Activated CD8-positive, alpha-beta memory T cell treated with anti-CD3 and anti-CD28 coated beads for 48 hours (primary cell): ENCODE measurements around the gene MCUR1.
A peak's percentile ranks its signal among the peaks of the same experiment; 100 is the strongest.
"Not testable (repeated sequence)": the region's sequence is repeated elsewhere in the genome, so short reads cannot be mapped to it uniquely, and the experiment has no call there.

Source experiments
- DNase-seq, 3 experiments: peaks; one replicate each; pipeline ENCODE4 v3.0.0-alpha.2; 2020; ENCODE audit warnings: low read depth in 2 of 3, low spot score in 2 of 3

MCUR1 gene

DNA sequence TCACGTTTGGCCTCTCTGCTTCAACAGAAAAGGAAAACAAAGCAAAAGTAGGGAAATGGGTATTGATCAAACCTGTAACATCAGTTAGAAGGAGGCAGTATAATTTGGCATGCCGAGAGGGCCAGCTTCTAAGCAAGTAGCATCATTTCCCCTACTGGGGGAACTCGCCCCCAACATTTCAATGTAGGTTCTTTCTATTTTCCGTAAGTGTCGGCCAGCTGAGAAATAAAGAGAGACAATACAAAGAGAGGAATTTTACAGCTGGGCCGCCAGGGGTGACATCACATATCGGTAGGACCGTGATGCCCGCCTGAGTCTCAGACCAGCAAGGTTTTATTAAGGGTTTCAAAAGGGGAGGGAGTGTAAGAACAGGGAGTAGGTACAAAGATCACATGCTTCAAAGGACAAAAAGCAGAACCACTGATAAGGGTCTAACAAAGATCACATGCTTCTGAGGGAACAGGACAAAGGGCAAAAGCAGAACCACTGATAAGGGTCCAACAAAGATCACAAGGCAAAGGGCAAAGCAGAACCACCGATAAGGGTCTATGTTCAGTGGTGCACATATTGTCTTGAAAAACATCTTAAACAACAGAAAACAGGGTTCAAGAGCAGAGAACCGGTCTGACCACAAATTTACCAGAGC, 14.4 kb upstream of the MCUR1 start:
- DNase-seq = not testable (repeated sequence)

DNA sequence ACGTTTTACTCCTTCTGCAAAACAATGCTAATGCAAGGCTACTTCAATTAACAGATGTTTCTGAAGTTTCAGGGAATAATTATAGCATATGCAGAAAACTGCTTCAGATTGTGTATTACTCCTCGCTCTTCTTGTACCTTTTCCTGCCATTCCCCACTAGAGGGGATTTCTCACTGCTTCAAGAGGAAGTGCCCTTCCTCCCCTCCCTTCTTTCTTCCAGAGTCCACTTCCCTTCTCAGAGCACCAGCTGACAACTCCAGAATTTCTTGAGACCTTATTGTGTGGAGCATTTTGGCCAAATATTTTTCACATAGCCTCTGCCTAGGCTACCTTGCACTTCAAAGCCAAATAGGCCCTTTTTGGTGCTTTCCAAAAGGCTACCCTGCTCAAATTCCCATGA, 12.7 kb upstream of the MCUR1 start:
- DNase-seq = no peak

DNA sequence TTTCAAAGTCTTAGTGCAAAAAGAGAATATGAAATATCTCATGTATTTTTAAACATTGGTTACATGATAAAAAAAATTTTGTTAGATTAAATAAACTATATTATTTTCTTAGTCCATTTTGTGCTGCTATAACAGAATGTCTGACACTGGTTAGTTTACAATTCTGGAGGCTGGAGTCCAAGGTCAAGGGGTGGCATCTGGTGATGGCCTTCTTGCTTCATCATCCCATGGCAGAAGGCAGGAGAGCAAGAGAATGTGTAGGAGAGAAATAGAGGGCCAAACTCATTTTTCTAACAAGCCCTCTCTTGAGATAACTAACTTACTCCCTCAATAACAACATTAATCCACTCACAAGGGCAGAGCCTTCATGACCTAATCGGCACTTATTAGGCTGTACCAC, 11.5 kb upstream of the MCUR1 start:
- DNase-seq = no peak

DNA sequence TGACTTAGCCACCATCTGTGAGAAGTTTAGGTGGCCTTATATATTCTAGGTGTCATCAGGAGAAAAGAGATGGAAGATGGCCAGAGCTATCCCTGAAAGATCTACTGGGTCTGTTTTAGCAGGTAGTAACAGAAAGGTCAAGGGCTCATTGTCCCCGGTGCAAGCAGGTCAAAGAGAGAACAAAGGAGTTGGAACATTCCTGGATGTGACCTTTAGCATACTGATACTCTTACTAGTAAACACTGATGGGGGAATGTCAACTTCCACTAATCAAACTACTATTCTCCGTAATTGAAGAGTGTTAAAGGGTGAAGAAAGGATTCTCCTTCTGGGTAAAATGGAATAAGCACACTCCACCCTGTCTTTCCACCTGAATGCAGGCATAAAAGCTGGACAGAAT, 4.0 kb upstream of the MCUR1 start:
- DNase-seq = no peak

DNA sequence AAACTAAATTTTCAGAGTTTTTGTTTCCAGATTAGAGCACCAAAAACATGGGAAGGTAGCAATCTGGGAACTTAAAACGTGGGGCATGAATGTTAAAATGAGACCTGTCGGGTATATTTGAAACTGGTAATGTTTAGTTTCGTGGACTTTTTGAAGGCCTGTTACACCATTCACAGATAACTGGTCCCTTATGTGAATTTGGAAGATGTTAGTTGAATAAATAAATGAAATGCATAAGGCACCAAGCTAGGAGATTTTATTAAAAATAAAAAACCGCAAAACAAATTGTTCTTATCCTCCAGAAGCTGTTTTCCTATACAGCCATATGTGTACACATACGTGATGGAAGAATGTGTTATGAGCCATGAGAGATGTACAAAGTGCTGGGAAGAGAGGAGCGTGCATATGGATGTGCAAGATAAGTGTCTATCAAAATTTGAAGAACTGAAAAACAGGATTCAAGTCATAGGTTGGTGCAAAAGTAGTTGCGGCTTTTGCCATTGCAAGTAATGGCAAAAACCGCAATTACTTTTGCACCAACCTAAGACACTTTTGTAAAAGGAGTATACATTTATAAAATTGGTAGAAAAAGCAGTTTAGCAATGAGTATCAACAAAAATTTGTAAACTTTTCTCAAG, 700 bp upstream of the MCUR1 start:
- DNase-seq = no peak

DNA sequence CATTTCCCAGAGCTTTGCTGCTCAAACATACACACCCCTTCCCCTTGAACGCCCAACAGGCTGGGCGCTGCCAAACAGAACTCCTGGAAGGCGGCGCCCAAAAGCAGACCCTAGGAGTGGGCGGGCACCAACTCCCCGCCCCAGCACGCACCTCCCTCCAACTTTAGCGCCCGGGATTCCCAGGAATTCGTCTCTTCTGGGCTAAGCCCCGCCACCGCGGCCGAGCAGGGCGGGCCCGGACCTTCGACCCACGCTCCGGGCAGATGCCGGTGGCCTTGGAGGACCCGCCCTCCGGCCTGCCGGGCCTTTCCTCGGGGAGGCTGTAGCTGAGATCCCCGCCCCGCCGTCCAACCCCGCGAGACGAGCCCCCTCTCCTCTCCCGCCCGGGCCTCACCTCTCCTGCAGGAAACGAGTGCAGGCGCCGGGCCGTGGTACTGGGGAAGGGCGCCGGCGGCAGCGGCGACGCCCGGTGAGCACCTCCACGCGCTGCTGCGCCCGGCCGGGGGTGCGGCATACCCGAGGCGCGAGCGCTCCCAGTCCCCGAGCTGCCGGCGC, 659 bp downstream of the MCUR1 start:
- peak in 2 of 3 experiments; percentile 37 to 40 for DNase-seq

DNA sequence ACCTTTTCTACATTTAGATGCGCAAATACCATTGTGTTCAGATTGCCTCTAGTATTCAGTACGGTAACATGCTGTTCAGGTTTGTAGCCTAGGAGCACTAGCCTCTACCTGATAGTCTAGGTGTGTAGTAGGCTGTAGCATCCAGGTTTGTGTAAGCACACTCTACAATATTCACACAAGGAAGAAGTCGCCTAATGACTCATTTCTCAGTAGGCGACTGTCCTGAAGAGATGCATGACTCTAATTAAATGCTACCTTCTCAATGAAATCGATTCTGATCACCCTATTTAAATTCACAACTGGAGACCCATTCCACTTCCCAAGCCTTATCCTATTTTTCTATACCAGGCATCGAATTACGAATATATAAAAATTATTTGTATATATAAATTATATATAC, 1.3 kb downstream of the MCUR1 start:
- no peak for DNase-seq

DNA sequence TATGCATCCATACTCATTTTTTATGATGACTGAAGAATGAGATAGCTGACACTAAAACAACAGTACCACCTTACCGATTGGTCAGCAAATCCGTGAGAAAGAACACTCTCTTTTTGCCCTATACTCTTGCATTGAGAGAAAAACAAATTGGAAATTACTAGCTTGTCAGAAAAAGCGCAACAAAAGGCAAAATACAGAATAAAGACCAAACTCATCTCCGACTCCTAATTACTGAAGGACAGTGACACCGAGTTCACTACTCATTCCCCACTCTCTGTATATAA, 2.1 kb downstream of the MCUR1 start:
- no peak for DNase-seq

DNA sequence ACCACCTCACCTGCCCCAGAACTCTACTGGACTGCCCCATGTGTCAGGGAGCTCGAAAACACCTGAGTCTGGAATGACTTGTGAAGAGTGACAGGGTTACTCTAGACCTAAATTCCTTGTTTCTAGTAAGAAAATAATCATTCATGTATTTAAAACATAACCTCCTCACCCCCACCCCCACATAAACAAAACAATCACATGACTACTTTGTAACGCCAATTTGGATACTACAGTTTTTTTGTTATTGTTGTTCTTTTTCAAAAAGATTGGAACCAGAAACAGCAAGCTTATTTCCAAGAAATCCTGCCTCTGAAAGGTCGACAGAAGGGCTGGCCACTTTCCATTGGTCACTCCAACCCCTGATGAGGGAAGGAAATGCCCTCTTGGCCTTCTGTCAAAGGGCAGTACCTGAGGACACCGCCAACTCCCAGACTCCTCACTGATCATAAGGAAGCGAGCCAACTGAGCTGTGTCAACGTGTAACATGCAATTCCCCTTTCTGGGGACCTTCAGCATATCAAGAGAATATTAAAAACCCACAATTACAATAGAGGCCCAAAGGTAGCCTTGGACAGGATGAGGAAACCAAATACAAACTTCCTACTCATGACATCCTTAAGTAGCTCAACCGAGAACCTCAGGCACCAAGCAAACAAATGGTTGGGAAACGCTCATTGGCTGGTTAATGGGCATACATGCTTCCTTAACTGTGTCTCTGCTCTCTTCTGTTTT, 2.6 kb downstream of the MCUR1 start:
- DNase-seq = no peak

DNA sequence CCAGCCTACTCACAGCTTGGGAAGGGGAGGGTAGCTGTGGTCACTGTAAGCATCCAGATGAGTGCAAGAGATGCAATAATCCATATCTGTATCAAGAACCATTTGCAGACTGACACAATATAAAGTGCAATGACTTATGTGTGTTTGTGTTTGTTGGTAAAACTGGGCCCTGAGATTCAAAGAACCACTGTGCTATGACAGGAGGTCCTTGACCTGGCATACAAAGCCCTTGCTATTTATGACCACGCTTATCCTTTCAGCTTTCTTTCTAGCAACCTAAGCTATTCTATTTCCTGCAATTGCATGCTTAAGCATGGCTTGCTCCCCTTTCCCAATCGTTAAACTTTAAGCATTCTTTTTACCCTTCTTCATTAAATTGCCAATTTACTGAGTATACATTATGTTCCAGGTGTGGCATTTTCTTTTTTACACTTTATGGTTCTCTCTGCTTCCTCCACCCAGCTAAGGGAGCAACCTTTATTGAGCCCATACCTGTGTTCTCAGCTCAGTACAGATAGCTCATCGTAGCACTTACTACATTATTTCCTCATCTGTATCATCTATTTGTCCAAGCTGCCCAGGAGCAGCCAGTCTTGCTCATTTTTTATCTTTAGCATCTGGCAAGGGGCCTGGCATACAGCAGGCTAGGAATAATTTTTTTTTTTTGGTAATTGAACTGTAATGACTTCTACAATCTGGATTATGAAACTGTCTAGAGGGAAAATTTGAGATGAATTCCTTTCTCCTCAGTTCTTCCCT, 3.5 kb downstream of the MCUR1 start:
- no peak for DNase-seq

DNA sequence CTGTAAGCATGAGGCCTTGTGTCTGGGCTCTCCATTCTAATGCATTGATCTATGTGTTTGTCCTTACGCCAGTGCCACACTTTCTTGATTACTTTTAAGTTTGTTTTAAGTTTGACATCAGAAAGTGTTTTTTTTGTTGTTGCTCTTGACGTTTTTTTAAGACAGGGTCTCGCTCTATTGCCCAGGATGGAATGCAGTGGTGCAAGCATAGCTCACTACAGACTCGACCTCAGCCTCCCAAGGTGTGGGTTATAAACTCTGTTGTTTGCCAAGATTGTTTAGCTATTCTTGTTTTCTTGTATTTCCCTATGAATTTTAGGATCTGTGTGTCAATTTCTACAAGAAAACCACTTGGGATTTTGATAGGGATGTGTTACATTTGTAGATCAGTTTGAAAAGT, 5.6 kb downstream of the MCUR1 start:
- no peak for DNase-seq

DNA sequence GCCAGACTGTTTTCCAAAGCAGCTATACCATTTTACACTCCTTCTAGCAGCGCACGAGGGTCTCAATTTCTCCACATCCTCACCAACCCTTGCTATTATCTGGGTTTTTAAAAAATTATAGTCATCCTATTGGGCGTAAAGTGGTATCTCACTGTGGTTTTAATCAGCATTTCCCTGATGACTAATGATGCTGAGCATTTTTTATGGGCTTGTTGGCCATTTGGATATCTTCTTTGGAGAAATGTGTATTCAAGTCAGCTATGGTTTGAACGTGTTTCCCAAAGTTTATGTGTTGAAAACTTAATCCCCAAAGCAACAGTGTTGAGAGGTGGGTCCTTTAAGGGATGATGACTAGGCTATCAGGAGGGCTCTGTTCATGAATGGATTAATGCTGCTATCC, 6.7 kb downstream of the MCUR1 start:
- no peak for DNase-seq

DNA sequence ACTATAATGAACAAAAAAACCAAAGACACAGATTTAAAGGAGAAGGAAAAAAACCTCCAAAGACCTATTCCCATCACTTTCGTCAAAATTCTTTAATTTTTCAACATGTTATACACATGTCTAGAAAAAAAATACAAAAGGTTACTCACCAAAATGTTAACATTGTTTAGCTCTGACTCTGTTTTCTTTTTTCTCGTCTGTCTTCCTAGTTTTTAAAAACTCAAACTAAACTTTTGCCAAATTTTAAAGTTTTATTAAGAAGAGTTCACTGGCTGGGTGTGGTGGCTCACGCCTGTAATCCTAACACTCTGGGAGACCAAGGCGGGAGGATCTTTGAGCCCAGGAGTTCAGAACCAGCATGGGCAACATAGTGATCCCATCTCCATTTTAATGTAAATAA, 10.8 kb downstream of the MCUR1 start:
- DNase-seq = no peak

DNA sequence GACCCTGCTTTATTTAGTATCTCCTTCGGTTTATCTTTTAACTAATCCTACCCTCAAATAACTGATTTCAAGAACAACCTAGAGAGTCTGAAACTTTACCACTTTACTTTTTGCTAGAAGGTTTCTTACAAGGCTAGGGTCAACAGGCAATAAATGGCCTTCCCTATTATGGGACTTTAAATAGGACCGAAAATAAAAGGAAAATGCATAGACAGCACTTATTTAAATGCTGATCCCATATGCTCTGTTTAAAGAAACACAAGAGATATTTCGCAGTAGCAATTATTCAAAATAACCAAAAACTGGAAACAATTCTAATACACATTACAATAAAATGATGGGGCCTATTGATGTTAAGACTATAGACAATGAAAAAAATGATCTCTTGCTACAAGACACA, 13.7 kb downstream of the MCUR1 start:
- no peak for DNase-seq

DNA sequence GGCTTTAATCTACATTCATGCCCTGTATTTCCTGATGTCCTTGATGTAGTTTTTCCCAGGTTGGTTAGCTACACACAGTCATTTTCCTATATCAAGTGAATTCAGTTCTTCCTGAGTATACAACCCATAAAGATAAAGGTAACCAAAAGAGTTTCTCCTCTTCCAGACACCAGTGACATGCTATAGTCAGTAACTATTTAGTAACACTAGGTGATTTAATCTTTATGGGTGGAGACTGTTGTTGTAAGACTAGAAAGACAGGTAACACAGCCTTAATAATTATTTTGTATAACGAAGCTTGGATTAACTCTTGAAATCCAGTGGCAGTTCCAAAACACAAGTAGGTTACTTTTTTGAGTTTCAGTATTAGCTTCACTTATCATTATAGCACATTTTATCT, 17.6 kb downstream of the MCUR1 start:
- no peak for DNase-seq

DNA sequence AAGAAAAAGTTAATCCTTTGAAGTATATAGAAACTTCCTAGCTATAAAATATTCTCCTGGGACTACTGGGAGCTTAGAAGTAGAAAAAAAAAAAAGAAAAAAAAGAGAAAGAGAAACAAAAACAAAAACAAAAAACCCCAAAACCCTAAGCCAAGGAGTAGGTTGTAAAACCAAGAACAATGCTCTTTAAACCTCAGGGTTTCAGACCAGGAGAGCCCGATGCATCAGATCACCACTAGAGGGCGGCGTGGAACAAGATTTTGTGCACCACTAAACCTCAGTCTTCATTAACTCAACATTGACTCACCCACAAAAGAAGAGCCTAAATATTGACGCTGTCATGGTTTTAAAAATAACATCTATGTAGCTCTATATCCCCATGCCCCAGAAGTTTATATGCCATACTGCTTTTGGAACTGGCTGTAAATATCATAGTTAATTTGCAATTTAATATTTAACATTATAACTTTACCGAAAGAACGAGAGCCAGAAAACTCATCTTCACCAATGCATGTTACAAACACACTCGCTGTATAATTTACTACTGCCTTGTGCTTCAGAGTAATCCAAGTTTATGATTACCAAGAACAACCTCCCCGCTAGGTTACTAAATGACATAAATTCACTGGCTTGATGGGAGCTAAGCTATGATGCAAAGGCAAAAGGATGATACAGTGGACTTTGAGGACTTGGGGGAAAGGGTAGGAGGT, 19.2 kb downstream of the MCUR1 start:
- DNase-seq = peak; percentile 55 to 79 (median 66)

DNA sequence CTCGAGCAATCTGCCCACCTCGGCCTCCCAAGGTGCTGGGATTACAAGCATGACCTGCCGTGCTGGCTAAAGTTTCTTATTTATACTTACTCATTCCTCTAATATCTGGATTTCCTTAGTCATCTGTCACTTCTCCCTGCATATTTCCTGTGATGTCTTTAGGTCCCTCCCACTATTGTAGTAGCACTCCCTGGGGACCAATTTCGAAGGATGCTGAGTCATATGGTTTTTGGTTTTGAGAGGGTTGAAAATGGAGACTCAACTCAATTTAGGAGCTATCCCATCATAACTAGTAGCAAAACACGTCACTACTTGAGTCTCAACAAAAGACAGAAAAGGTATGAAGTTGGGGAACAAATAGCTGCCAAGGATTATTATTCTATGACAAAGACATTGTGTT, 20.2 kb downstream of the MCUR1 start:
- DNase-seq = no peak

DNA sequence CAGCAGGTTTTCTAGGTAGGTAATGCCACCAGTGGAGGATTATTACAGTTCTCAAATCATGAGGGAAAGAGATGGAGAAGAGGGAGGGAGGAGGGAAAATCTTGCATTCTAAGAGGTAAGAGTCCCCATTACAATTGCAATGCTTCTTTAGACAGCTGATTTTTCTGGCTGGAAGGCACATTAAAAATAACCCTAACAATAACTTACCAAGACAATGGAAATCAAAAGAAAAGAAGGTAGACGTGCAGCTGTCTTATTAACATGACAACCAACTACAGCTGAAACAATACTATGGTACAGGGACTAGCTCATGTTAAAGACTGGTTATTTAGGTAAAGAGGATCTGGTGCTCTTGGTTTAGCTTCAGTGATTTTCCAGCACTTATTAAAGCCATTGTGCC, 24.6 kb downstream of the MCUR1 start:
- DNase-seq = no peak

DNA sequence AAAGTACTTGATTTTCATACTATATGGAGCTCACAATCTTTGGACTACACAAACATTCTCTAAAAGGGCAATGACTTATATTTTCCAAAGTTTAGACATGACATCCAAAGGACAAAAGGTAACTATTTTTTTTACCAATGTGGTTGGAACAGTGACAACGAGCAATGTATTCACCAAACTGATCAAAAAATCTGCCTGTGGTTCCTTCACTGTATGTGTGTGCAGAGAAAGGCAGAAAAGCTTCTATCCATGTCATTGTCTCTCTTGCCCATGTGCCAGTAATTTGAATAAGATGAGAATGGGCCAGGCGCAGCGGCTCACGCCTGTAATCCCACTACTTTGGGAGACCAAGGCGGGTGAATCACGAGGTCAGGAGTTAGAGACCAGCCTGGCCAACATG, 25.5 kb downstream of the MCUR1 start:
- DNase-seq = no peak

DNA sequence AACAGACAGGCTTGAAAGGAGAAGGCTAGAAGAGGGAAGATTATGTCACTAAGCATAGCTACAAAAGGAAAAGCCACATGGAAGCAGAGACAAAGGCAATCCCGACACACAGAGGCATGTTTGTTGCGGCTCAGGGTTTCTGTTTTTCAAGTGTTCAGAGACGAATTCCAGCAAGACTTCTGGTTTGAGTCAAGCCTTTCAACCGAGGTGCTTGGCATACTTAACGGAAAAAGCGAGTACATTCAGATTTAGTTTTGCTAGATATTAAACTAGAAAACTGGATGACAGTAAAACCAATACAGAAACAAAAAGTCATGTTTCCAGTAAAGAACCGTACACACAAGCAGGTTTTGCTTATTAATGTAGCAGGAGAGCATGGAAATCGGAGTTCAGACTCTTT, 27.2 kb downstream of the MCUR1 start:
- no peak for DNase-seq

DNA sequence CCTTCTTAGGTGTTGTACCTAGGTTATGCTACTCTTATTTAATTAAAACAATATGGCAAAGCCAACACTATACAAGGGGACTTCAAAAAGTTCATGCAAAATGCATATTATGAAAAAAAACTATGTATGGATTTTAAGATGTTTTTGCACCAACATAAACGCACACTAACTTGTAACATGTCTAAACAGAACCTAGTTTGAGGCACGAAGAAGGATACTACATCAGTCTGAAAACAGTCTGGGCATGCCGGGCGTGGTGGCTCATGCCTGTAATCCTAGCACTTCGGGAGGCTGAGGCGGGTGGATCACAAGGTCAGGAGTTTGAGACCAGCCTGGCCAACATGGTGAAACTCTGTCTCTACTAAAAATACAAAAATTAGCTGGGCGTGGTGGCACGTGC, 34.2 kb downstream of the MCUR1 start:
- DNase-seq = not testable (repeated sequence)
